Measurements from ENCODE around the gene CCR3.

The CCR3 gene

GRCh38 chr3:46266598-46266997, 24.3 kb downstream of the CCR3 start:
- H3K27me3 ChIP-seq (ENCODE audit: insufficient read depth, poor library complexity, severe bottlenecking) = no peaks in the 10 kb centered on the region
- no peak overlapping the region for H3K4me3 ChIP-seq (ENCODE audit: severe bottlenecking)
- H3K27ac ChIP-seq (ENCODE audit: poor library complexity, severe bottlenecking) = no peak overlapping the region
- ATAC-seq (ENCODE audit: low read depth) (peak; percentile 48; the same call in 1 of the 3 replicates), DNase-seq (ENCODE audit: low spot score) (no peak)
- H3K4me1 ChIP-seq (ENCODE audit: insufficient read depth, poor library complexity, severe bottlenecking) = no peaks in the 10 kb centered on the region
- H3K36me3 ChIP-seq (ENCODE audit: low read depth) = no peaks in the 10 kb centered on the region
- H3K9me3 ChIP-seq (ENCODE audit: severe bottlenecking) = no peaks in the 10 kb centered on the region
- no peak for TF ChIP-seq CTCF (IDR thresholded peaks at IDR 0.05; ENCODE audit: poor library complexity, severe bottlenecking)

- DNase-seq (ENCODE audit: low spot score) (no peak), ATAC-seq (ENCODE audit: low read depth) (no peak)
- no peaks in the 10 kb centered on the region for H3K27me3 ChIP-seq (ENCODE audit: insufficient read depth, poor library complexity, severe bottlenecking)
- no peak overlapping the region for H3K4me3 ChIP-seq (ENCODE audit: severe bottlenecking)
- H3K4me1 ChIP-seq (ENCODE audit: insufficient read depth, poor library complexity, severe bottlenecking) = no peaks in the 10 kb centered on the region
- no peak for TF ChIP-seq CTCF (IDR thresholded peaks at IDR 0.05; ENCODE audit: poor library complexity, severe bottlenecking)
- H3K27ac ChIP-seq (ENCODE audit: poor library complexity, severe bottlenecking) = no peak overlapping the region
- no peaks in the 10 kb centered on the region for H3K36me3 ChIP-seq (ENCODE audit: low read depth)
- no peaks in the 10 kb centered on the region for H3K9me3 ChIP-seq (ENCODE audit: severe bottlenecking)
These were observed 27.3 kb downstream of the CCR3 start for GRCh38 chr3:46269556-46269955.

- TF ChIP-seq CTCF (IDR thresholded peaks at IDR 0.05; ENCODE audit: poor library complexity, severe bottlenecking) = no peak
- Histone ChIP-seq H3K4me1 (ENCODE audit: insufficient read depth, poor library complexity, severe bottlenecking) (no peaks in the 10 kb centered on the region), H3K36me3 (ENCODE audit: low read depth) (no peaks in the 10 kb centered on the region), H3K9me3 (ENCODE audit: severe bottlenecking) (no peaks in the 10 kb centered on the region), H3K27ac (ENCODE audit: poor library complexity, severe bottlenecking) (no peak overlapping the region), H3K27me3 (ENCODE audit: insufficient read depth, poor library complexity, severe bottlenecking) (no peaks in the 10 kb centered on the region), H3K4me3 (ENCODE audit: severe bottlenecking) (no peak overlapping the region)
- ATAC-seq (ENCODE audit: low read depth) (no peak), DNase-seq (ENCODE audit: low spot score) (no peak)
These were observed 28.2 kb downstream of the CCR3 start for GRCh38 chr3:46270474-46270873.

- DNase-seq (ENCODE audit: low spot score) (no peak), ATAC-seq (ENCODE audit: low read depth) (no peak)
- Histone ChIP-seq H3K27ac (ENCODE audit: poor library complexity, severe bottlenecking) (no peak overlapping the region), H3K4me3 (ENCODE audit: severe bottlenecking) (no peak overlapping the region), H3K27me3 (ENCODE audit: insufficient read depth, poor library complexity, severe bottlenecking) (no peaks in the 10 kb centered on the region), H3K4me1 (ENCODE audit: insufficient read depth, poor library complexity, severe bottlenecking) (no peaks in the 10 kb centered on the region), H3K9me3 (ENCODE audit: severe bottlenecking) (no peaks in the 10 kb centered on the region), H3K36me3 (ENCODE audit: low read depth) (no peaks in the 10 kb centered on the region)
- no peak for TF ChIP-seq CTCF (IDR thresholded peaks at IDR 0.05; ENCODE audit: poor library complexity, severe bottlenecking)
These were observed 29.0 kb downstream of the CCR3 start for GRCh38 chr3:46271209-46271745.

GRCh38 chr3:46272028-46272451, 29.8 kb downstream of the CCR3 start:
- no peaks in the 10 kb centered on the region for H3K36me3 ChIP-seq (ENCODE audit: low read depth)
- no peaks in the 10 kb centered on the region for H3K4me1 ChIP-seq (ENCODE audit: insufficient read depth, poor library complexity, severe bottlenecking)
- no peak for TF ChIP-seq CTCF (IDR thresholded peaks at IDR 0.05; ENCODE audit: poor library complexity, severe bottlenecking)
- H3K27ac ChIP-seq (ENCODE audit: poor library complexity, severe bottlenecking) = no peak overlapping the region
- ATAC-seq (ENCODE audit: low read depth) = peak; percentile 66
- no peaks in the 10 kb centered on the region for H3K9me3 ChIP-seq (ENCODE audit: severe bottlenecking)
- no peak for DNase-seq (ENCODE audit: low spot score)
- no peaks in the 10 kb centered on the region for H3K27me3 ChIP-seq (ENCODE audit: insufficient read depth, poor library complexity, severe bottlenecking)
- H3K4me3 ChIP-seq (ENCODE audit: severe bottlenecking) = no peak overlapping the region
